CD4-positive, alpha-beta T cell (primary cell): ENCODE results near the gene SKP1. TPM values are rescaled to one million over a fixed set of nuclear protein-coding genes. Genes with fewer than 3 reads are reported as not detected.

Experiments used
- ATAC-seq: fragments of 200-7000 bp; cut with Tn5 transposase; one replicate; pipeline ENCODE4 v1.10.0; 2022; ENCODE audit warnings: mild to moderate bottlenecking; ENCODE audit not compliant: poor library complexity
- CTCF ChIA-PET: fragments of 350-600 bp; sonication (Branson Sonifier 250); formaldehyde crosslinking; loops from one replicate; lab custom pipeline; 2021; ENCODE audit warnings: antibody characterized with exemption, inconsistent platforms; lab: Charles Lee
- POLR2A ChIA-PET: fragments of 350-600 bp; sonication (Branson Sonifier 250); formaldehyde crosslinking; loops from one replicate; lab custom pipeline; 2021; ENCODE audit warnings: antibody characterized with exemption, inconsistent platforms; lab: Charles Lee
- DNase-seq, 14 experiments: peaks; one replicate each; pipeline ENCODE4 v3.0.0-alpha.2; 2013 to 2020; ENCODE audit warnings: mixed read lengths in 2 of 14
- H3K27ac ChIP-seq, 2 donors: one replicate each; pipeline versions ENCODE4 v1.5.1 to v1.7.0; 2013; ENCODE audit warnings: low read length in 2 of 2, low read depth in 1 of 2, mild to moderate bottlenecking in 1 of 2
- H3K27me3 ChIP-seq, 2 experiments: 1 replicate in 1 of 2; 2 replicates in 1 of 2; pipeline versions ENCODE4 v1.6.1 to v1.7.0; 2013; ENCODE audit warnings: low read length in 2 of 2, control low read depth in 1 of 2, mild to moderate bottlenecking in 1 of 2, moderate library complexity in 1 of 2; ENCODE audit not compliant: insufficient read depth in 2 of 2, control insufficient read depth in 1 of 2
- H3K36me3 ChIP-seq: one replicate; pipeline ENCODE4 v1.6.1; 2013; ENCODE audit warnings: low read length, control low read depth; ENCODE audit not compliant: insufficient read depth
- H3K4me1 ChIP-seq: one replicate; pipeline ENCODE4 v1.6.1; 2013; ENCODE audit warnings: low read length, control low read depth; ENCODE audit not compliant: insufficient read depth
- H3K4me3 ChIP-seq: one replicate; pipeline ENCODE4 v1.5.1; 2013; ENCODE audit warnings: mild to moderate bottlenecking, low read length, moderate library complexity
- H3K9me3 ChIP-seq, 2 experiments: 1 replicate in 1 of 2; 2 replicates in 1 of 2; pipeline versions ENCODE4 v1.6.1 to v1.7.0; 2013; ENCODE audit warnings: low read length in 2 of 2, mild to moderate bottlenecking in 2 of 2, control low read depth in 1 of 2, moderate library complexity in 1 of 2; ENCODE audit not compliant: control insufficient read depth in 1 of 2, insufficient read depth in 1 of 2
- H3K27ac Mint-ChIP-seq: one replicate; pipeline ENCODE4 v1.8.0; 2020; ENCODE audit warnings: mixed read lengths
- H3K27me3 Mint-ChIP-seq: one replicate; pipeline ENCODE4 v1.8.0; 2021; ENCODE audit warnings: mixed read lengths
- H3K36me3 Mint-ChIP-seq: one replicate; pipeline ENCODE4 v1.8.0; 2021; ENCODE audit warnings: low read depth, mixed read lengths
- H3K4me1 Mint-ChIP-seq: one replicate; pipeline ENCODE4 v1.8.0; 2021; ENCODE audit warnings: low read depth, mixed read lengths
- H3K4me3 Mint-ChIP-seq: one replicate; pipeline ENCODE4 v1.8.0; 2020; ENCODE audit warnings: mild to moderate bottlenecking, mixed read lengths
- H3K9me3 Mint-ChIP-seq: one replicate; pipeline ENCODE4 v1.8.0; 2020; ENCODE audit warnings: mixed read lengths
- intact Hi-C, 2 experiments: fragments of 100-400 bp; cut with DNase I in 1 of 2; cut with micrococcal nuclease in 1 of 2; formaldehyde crosslinking; loops; one replicate each; pipeline versions ENCODE4 v1.15.1 to v1.9.0; 2023 to 2025; cut with DNase I, micrococcal nuclease
- total RNA-seq, 174 experiments: library from RNA in 2 of 174; stranded (reverse) in 2 of 174; gene quantifications; one replicate each; pipeline ENCODE4 v1.2.3 and lab custom pipeline; 2021 to 2026
- TF ChIP-seq, protein P1 (sequence below): fragments of 200-600 bp; IDR thresholded peaks from one replicate; pipeline ENCODE4 v1.8.0; 2022; ENCODE audit warnings: antibody characterized with exemption, mild to moderate bottlenecking

The SKP1 gene
- total RNA-seq, 2 experiments from 2014 or later = 303 to 314 TPM

GRCh38 chr5:134130239-134130945 is 46.4 kb downstream of the SKP1 start:
- Histone ChIP-seq H3K36me3 (peaks cover 95% of the 10 kb centered on the region), H3K27ac (peak overlapping the region; percentile 78 to 96), H3K4me1 (peaks cover 100% of the 10 kb centered on the region), H3K9me3 (no peaks in the 10 kb centered on the region), H3K27me3 (no peaks in the 10 kb centered on the region), H3K4me3 (peak overlapping the region; percentile 92)
- CTCF ChIA-PET = interaction anchor here (1.4 to 1.9 kb wide), 2 partner anchors 10 to 18 kb away, joined by 4 to 8 read pairs; no protein-coding TSS in a partner anchor
- Mint-ChIP-seq H3K27ac (peak overlapping the region; percentile 98), H3K9me3 (no peaks in the 10 kb centered on the region), H3K27me3 (no peaks in the 10 kb centered on the region), H3K36me3 (peaks cover 100% of the 10 kb centered on the region), H3K4me3 (peak overlapping the region; percentile 95), H3K4me1 (peaks cover 100% of the 10 kb centered on the region)
- intact Hi-C loops = no loop called here
- ATAC-seq (no peak), DNase-seq (peak in 1 of 14 experiments; percentile 34)
- TF ChIP-seq, protein P1, sequence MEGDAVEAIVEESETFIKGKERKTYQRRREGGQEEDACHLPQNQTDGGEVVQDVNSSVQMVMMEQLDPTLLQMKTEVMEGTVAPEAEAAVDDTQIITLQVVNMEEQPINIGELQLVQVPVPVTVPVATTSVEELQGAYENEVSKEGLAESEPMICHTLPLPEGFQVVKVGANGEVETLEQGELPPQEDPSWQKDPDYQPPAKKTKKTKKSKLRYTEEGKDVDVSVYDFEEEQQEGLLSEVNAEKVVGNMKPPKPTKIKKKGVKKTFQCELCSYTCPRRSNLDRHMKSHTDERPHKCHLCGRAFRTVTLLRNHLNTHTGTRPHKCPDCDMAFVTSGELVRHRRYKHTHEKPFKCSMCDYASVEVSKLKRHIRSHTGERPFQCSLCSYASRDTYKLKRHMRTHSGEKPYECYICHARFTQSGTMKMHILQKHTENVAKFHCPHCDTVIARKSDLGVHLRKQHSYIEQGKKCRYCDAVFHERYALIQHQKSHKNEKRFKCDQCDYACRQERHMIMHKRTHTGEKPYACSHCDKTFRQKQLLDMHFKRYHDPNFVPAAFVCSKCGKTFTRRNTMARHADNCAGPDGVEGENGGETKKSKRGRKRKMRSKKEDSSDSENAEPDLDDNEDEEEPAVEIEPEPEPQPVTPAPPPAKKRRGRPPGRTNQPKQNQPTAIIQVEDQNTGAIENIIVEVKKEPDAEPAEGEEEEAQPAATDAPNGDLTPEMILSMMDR = no peak
- POLR2A ChIA-PET = interaction anchor here (0.5 to 4.3 kb wide), 4 partner anchors 61 to 150 kb away, joined by 3 to 49 read pairs (median 3); no protein-coding TSS in a partner anchor

DNA sequence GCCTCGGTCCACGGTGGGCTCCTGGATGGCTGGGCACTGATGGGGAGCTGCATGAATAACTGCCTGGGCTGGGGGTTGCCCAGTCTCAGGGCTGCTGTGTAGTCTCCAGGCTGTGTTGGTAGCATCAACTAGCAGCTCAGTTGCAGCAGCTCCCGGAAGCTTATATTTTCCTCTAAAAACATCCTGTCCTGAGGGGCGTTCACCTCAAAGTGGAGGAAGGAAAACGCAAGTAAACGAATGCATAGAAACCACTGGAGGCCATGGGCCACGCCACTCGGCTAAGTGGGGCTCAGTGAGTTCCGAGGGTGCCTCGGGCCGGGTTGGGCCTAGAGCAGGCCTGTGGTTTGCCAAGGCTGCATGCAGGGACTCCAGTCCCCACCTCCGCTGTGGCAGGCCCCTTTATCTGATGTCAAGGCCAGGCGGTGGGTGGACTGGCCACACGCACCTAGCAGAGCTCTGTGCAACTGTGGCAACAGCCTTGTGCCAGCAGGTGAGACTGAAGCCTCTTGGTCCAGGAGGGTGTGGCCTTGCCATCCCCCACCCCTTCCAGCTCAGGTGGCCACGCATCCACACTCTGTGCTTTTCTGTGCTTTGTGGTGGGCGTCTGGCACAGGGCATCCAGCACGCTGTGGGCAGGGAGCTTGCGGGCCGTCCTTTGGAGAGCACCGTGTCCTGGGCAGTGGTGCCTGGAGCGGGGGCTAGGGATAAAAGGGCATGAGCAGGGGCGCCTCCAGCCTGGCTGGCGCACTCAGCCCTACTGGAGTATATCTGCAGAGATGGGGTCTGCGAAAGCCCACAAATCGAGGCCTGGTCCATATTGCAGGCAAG is 47.1 kb downstream of the SKP1 start:
- intact Hi-C loops = no loop called here
- Mint-ChIP-seq H3K4me3 (peak overlapping the region; percentile 95), H3K36me3 (peaks cover 100% of the 10 kb centered on the region), H3K9me3 (no peaks in the 10 kb centered on the region), H3K27ac (peak overlapping the region; percentile 98), H3K27me3 (no peaks in the 10 kb centered on the region), H3K4me1 (peaks cover 100% of the 10 kb centered on the region)
- TF ChIP-seq, protein P1 = no peak
- ChIA-PET CTCF (interaction anchor here (1.0 to 1.9 kb wide), 5 partner anchors 8 to 90 kb away, joined by 3 to 21 read pairs (median 4); no protein-coding TSS in a partner anchor), POLR2A (interaction anchor here (0.5 to 4.3 kb wide), 11 partner anchors 47 to 151 kb away, joined by 3 to 49 read pairs (median 4); partner anchors contain the start of genes PPP2CA and VDAC1)
- H3K9me3 ChIP-seq = no peaks in the 10 kb centered on the region
- H3K27ac ChIP-seq = peak overlapping the region; percentile 78 to 96
- H3K4me1 ChIP-seq = peaks cover 100% of the 10 kb centered on the region
- ATAC-seq = peak; percentile 15
- peak in 6 of 14 experiments; percentile 45 to 75 (median 59) for DNase-seq
- peak overlapping the region; percentile 92 for H3K4me3 ChIP-seq
- peaks cover 95% of the 10 kb centered on the region for H3K36me3 ChIP-seq
- H3K27me3 ChIP-seq = no peaks in the 10 kb centered on the region

DNA sequence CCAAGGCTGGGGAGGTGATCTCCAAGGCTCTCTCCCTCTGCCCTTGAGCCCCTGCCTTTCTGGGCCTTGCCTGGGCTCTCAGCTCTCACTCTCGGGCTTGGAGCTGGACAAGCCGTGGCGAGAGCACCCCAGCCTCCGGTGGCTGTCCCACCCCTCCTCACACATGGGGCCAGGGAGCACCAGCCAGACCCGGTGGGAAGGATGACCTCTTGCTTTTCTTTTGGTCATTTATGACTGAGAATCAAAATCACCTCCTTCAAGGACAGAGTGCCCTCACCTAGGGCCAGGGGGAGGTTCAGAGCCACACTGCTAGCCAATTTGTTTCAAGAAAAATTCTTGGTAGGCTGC is 48.1 kb downstream of the SKP1 start:
- DNase-seq = no peak
- ChIA-PET POLR2A (interaction anchor here (0.6 to 4.3 kb wide), 8 partner anchors 51 to 125 kb away, joined by 3 to 49 read pairs (median 6); partner anchors contain the start of genes PPP2CA and VDAC1), CTCF (interaction anchor here (0.9 to 1.9 kb wide), 2 partner anchors 12 to 89 kb away, joined by 3 to 21 read pairs; no protein-coding TSS in a partner anchor)
- Histone ChIP-seq H3K36me3 (peaks cover 95% of the 10 kb centered on the region), H3K27ac (peak overlapping the region; percentile 60 to 96), H3K4me1 (peaks cover 100% of the 10 kb centered on the region), H3K27me3 (no peaks in the 10 kb centered on the region), H3K4me3 (peak overlapping the region; percentile 92), H3K9me3 (no peaks in the 10 kb centered on the region)
- ATAC-seq = no peak
- H3K36me3 Mint-ChIP-seq = peaks cover 99% of the 10 kb centered on the region
- no peaks in the 10 kb centered on the region for H3K9me3 Mint-ChIP-seq
- peaks cover 100% of the 10 kb centered on the region for H3K4me1 Mint-ChIP-seq
- intact Hi-C loops = loop anchor here in 1 of 2 experiments (1.0 kb wide), 1 partner anchor 11 kb away; no protein-coding TSS in a partner anchor
- peak overlapping the region; percentile 95 for H3K4me3 Mint-ChIP-seq
- H3K27me3 Mint-ChIP-seq = no peaks in the 10 kb centered on the region
- peak overlapping the region; percentile 98 for H3K27ac Mint-ChIP-seq
- TF ChIP-seq, protein P1 = no peak
